ENCODE measurements around the gene MYO1A. TPM values are rescaled to one million over a fixed set of nuclear protein-coding genes. Genes with fewer than 3 reads are reported as not detected.
"Not testable (repeated sequence)": the region's sequence is repeated elsewhere in the genome, so short reads cannot be mapped to it uniquely, and the experiment has no call there.

The MYO1A gene
- total RNA-seq, 4 donors from 2014 or later, result 0.22 to 0.54 (median 0.29) TPM

GRCh38 chr12:57027011-57027804 is 22.7 kb downstream of the MYO1A start:
- WGBS, 2 donors (ENCODE audit: low coverage in 1 of 2), result 47% methylated on average over 11 of the region's 13 CpGs; no CpG with 5 or more reads in 1 of the 2 donors
- no peak for ATAC-seq
- Histone ChIP-seq H3K27me3 (no peaks in the 10 kb centered on the region), H3K36me3 (no peaks in the 10 kb centered on the region), H3K4me1 (peaks cover 0 to 5% (median 0%) of the 10 kb centered on the region in 3 donors), H3K27ac (no peak overlapping the region), H3K4me3 (no peak overlapping the region), H3K9me3 (no peaks in the 10 kb centered on the region)
- TF ChIP-seq CTCF (IDR thresholded peaks at IDR 0.05) (no peak), POLR2A (IDR thresholded peaks at IDR 0.05) (no peak), POLR2AphosphoS5 (IDR thresholded peaks at IDR 0.05) (no peak), EP300 (IDR thresholded peaks at IDR 0.05) (no peak)

- H3K4me3 ChIP-seq, result no peak overlapping the region
- WGBS, 2 donors (ENCODE audit: low coverage in 1 of 2), result 100% methylated on average over 1 of the region's 2 CpGs; no CpG with 5 or more reads in 1 of the 2 donors
- H3K9me3 ChIP-seq, result no peaks in the 10 kb centered on the region
- no peak for TF ChIP-seq CTCF (IDR thresholded peaks at IDR 0.05)
- no peak for TF ChIP-seq POLR2AphosphoS5 (IDR thresholded peaks at IDR 0.05)
- no peak for TF ChIP-seq EP300 (IDR thresholded peaks at IDR 0.05)
- no peak for TF ChIP-seq POLR2A (IDR thresholded peaks at IDR 0.05)
- no peaks in the 10 kb centered on the region for H3K36me3 ChIP-seq
- no peak overlapping the region for H3K27ac ChIP-seq
- H3K4me1 ChIP-seq, result peaks cover 0 to 5% (median 0%) of the 10 kb centered on the region in 3 donors
- no peak for ATAC-seq
- no peaks in the 10 kb centered on the region for H3K27me3 ChIP-seq
These were observed 24.7 kb downstream of the MYO1A start for GRCh38 chr12:57025196-57025595.

- H3K36me3 ChIP-seq, result not testable (repeated sequence)
These were observed 27.6 kb downstream of the MYO1A start for GRCh38 chr12:57022324-57022723.

GRCh38 chr12:57019983-57020719 is 29.8 kb downstream of the MYO1A start:
- no peak for ATAC-seq
- no peaks in the 10 kb centered on the region for H3K9me3 ChIP-seq
- TF ChIP-seq EP300 (IDR thresholded peaks at IDR 0.05) (no peak), POLR2AphosphoS5 (IDR thresholded peaks at IDR 0.05) (no peak), CTCF (IDR thresholded peaks at IDR 0.05) (no peak), POLR2A (IDR thresholded peaks at IDR 0.05) (no peak)
- H3K27me3 ChIP-seq, result peaks cover 15% of the 10 kb centered on the region
- no peaks in the 10 kb centered on the region for H3K36me3 ChIP-seq
- 82 to 87% methylated on average over 5 to 6 of the region's 9 CpGs for WGBS, 2 donors (ENCODE audit: low coverage in 1 of 2)
- no peak overlapping the region for H3K27ac ChIP-seq
- H3K4me3 ChIP-seq, result no peak overlapping the region
- H3K4me1 ChIP-seq, result no peaks in the 10 kb centered on the region

More at GRCh38 chr12:57022324-57022723, 27.6 kb downstream of the MYO1A start:
- H3K27me3 ChIP-seq, H3K27ac ChIP-seq, ATAC-seq, H3K4me3 ChIP-seq, H3K4me1 ChIP-seq, H3K9me3 ChIP-seq: not testable (repeated sequence)
- WGBS, 2 donors (ENCODE audit: low coverage in 1 of 2), result 57% methylated on average over 2 of the region's 5 CpGs; no CpG with 5 or more reads in 1 of the 2 donors

- TF ChIP-seq EP300 (IDR thresholded peaks at IDR 0.05) (no peak), POLR2A (IDR thresholded peaks at IDR 0.05) (no peak), CTCF (IDR thresholded peaks at IDR 0.05) (no peak), POLR2AphosphoS5 (IDR thresholded peaks at IDR 0.05) (no peak)
- Histone ChIP-seq H3K27me3 (peaks cover 28% of the 10 kb centered on the region), H3K36me3 (no peaks in the 10 kb centered on the region), H3K4me1 (no peaks in the 10 kb centered on the region), H3K9me3 (no peaks in the 10 kb centered on the region), H3K27ac (no peak overlapping the region), H3K4me3 (no peak overlapping the region)
- ATAC-seq, result no peak
- WGBS, 2 donors (ENCODE audit: low coverage in 1 of 2), result 60% methylated on average over 1 of the region's 1 CpG
These were observed 31.0 kb downstream of the MYO1A start for GRCh38 chr12:57018906-57019305.

- H3K27me3 ChIP-seq, result peaks cover 33% of the 10 kb centered on the region
- H3K9me3 ChIP-seq, H3K4me3 ChIP-seq, H3K27ac ChIP-seq, ATAC-seq, H3K36me3 ChIP-seq, H3K4me1 ChIP-seq: not testable (repeated sequence)
- 45 to 75% methylated on average over 3 of the region's 5 CpGs for WGBS, 2 donors (ENCODE audit: low coverage in 1 of 2)
These were observed 31.6 kb downstream of the MYO1A start for GRCh38 chr12:57018353-57018752.
